ENCODE measurements around the gene KIF5C.
A peak's percentile ranks its signal among the peaks of the same experiment; 100 is the strongest.

KIF5C gene

DNA sequence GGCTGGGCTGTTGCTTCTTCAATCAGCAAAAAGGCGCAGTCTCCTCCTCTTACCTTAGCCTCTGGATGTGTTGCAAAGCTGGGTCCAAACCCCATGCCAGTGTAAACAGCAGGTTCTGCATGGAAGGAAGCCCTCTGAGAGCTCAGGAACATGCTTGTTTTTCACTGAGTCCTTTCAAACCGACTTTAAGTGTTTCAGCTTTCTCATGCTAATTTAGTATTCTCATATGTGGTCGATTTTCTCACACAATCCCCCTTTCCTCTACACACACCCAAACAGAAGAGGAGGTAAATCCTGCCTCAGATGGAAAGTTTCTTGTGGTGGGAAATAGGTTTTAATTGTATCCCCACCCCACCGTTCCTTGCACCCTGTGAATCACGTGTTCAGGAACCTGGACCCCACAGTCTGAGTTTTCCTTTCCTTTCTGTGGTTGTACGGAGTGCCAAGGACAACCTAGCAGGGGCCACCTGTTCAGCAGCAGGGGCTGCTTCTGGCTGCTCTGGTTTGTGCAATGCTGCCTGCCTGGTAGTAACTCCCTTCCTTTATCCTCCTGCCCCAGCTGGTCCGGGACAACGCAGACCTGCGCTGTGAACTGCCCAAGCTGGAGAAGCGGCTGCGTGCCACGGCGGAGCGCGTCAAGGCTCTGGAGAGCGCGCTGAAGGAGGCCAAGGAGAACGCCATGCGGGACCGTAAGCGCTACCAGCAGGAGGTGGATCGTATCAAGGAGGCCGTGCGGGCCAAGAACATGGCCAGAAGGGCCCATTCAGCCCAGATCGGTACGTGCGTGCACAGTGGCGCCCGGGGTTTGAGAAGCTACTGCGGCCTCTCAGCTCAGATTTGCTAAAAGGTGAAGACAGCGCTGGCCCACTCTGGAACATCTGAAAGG lies 134.8 kb downstream of the KIF5C start:
- DNase-seq (ENCODE audit: low read depth in 2 of 2, low spot score in 1 of 2) = no peak

GRCh38 chr2:149012545-149012944 lies 137.5 kb downstream of the KIF5C start:
- DNase-seq (ENCODE audit: low read depth in 2 of 2, low spot score in 1 of 2) = no peak

DNA sequence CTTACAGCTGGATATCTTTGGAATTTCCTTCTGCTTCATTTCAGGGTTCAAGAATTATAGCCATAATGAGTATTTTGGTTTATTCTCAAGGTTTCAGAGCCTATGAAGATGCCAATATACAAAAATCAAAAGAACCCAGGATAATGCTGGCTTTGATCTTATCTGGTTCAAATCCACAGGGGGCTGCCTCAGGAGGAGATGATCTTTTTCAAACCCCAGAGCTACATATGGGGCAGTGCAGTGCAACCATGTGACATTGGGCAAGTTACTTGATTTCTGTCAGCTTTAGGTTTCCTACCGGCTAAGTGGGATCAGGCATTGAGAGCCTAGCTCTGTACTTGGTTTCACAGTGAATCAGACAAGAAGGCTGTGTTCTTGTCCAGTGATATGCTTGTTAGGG lies 140.5 kb downstream of the KIF5C start:
- DNase-seq (ENCODE audit: low read depth in 2 of 2, low spot score in 1 of 2) = no peak

- DNase-seq (ENCODE audit: low read depth in 2 of 2, low spot score in 1 of 2) = no peak
Observed at GRCh38 chr2:149015926-149016563, 141.0 kb downstream of the KIF5C start.

GRCh38 chr2:149017116-149017985 lies 142.3 kb downstream of the KIF5C start:
- peak; percentile 36 to 51 for DNase-seq (ENCODE audit: low read depth in 2 of 2, low spot score in 1 of 2)

DNA sequence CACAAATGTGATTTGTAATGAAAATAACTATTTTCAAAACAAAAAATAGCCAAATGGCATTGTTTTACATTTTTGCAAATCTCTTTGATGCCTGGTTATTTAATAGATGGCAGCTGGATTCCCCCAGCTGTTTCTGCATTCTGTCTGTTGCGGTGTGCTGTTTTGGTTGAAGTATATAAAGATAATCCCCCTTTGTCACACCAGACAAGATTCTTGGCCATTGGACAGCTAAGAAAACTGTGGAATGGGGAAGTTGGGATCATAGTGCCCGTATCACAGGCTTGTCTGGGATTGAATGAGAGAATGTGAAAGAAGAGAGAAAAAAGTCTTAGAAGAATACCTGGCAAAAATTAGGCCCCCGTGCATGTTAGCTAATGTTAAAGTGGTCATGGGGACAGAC lies 144.0 kb downstream of the KIF5C start:
- no peak for DNase-seq (ENCODE audit: low read depth in 2 of 2, low spot score in 1 of 2)

DNA sequence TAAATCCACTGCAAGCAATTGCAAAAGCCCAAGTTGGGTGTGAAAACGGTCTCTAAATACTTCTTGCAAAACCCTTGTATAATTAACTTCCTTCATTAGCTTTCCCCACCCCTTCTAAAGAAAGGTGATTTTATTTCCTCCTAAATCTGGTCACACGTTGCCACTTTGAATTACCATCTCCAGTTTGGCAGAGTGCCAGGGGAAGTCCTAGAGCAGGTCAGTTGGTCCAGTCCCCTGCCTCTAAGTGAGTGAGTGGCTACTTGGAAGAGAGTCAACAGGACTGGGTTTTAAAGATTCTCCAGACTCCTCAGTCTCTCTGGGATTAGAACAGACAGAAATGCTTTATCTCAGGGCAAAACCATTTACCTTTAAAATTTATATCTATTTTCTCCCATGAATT lies 144.7 kb downstream of the KIF5C start:
- no peak for DNase-seq (ENCODE audit: low read depth in 2 of 2, low spot score in 1 of 2)

- DNase-seq (ENCODE audit: low read depth in 2 of 2, low spot score in 1 of 2) = no peak
Observed at GRCh38 chr2:149020432-149020851, 145.4 kb downstream of the KIF5C start.

GRCh38 chr2:149021271-149021719 lies 146.3 kb downstream of the KIF5C start:
- no peak for DNase-seq (ENCODE audit: low read depth in 2 of 2, low spot score in 1 of 2)

GRCh38 chr2:149021761-149022160 lies 146.7 kb downstream of the KIF5C start:
- no peak for DNase-seq (ENCODE audit: low read depth in 2 of 2, low spot score in 1 of 2)

GRCh38 chr2:149023091-149023490 lies 148.1 kb downstream of the KIF5C start:
- DNase-seq (ENCODE audit: low read depth in 2 of 2, low spot score in 1 of 2) = no peak

GRCh38 chr2:149027590-149028250 lies 152.7 kb downstream of the KIF5C start:
- no peak for DNase-seq (ENCODE audit: low read depth in 2 of 2, low spot score in 1 of 2)

GRCh38 chr2:149028377-149028776 lies 153.3 kb downstream of the KIF5C start:
- no peak for DNase-seq (ENCODE audit: low read depth in 2 of 2, low spot score in 1 of 2)

DNA sequence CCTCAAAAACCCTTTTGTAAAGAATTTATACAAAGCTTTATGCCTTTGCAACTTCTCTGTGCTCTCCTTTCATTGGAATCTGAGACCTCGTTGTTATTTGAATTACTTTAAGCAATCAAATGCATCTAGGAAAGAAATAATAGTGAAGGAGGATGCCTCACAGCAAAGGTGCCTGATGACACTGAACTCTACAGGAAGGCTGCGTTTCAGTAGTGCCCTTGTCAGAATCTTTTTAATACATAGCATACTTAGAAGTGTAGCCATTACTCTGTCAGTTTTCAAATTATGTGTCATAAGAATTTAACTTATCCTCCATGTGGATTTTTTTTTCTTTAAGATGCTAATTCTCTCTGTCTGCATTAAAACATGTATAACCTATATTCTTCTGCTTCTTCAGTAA lies 153.9 kb downstream of the KIF5C start:
- DNase-seq (ENCODE audit: low read depth in 2 of 2, low spot score in 1 of 2) = no peak

- no peak for DNase-seq (ENCODE audit: low read depth in 2 of 2, low spot score in 1 of 2)
Observed at GRCh38 chr2:149029307-149029965, 154.4 kb downstream of the KIF5C start.

GRCh38 chr2:149031396-149031795 lies 156.4 kb downstream of the KIF5C start:
- DNase-seq (ENCODE audit: low read depth in 2 of 2, low spot score in 1 of 2) = no peak

GRCh38 chr2:149033716-149034115 lies 158.7 kb downstream of the KIF5C start:
- DNase-seq (ENCODE audit: low read depth in 2 of 2, low spot score in 1 of 2) = no peak

DNA sequence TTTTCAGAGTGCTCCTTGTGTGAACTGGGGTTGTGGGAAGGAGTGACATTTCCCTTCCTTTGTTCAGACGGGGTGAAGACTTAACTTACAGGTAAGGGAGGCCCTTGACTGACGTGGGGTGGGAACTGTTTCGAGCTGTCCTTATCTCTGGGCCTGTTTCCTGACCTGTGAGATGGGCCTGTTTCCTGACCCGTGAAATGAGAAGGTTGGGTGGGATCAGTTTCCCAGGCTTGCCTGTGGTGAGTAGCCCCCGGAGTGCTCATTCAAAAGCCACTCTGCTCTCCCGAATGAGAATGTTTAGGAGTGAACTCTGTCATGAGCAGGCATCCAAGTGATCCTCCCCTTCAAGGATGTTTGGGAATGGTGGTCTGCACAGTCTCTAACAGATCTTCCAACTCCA lies 159.4 kb downstream of the KIF5C start:
- DNase-seq (ENCODE audit: low read depth in 2 of 2, low spot score in 1 of 2) = no peak

- DNase-seq (ENCODE audit: low read depth in 2 of 2, low spot score in 1 of 2) = no peak
Observed at GRCh38 chr2:149036507-149037293, 161.7 kb downstream of the KIF5C start.

DNA sequence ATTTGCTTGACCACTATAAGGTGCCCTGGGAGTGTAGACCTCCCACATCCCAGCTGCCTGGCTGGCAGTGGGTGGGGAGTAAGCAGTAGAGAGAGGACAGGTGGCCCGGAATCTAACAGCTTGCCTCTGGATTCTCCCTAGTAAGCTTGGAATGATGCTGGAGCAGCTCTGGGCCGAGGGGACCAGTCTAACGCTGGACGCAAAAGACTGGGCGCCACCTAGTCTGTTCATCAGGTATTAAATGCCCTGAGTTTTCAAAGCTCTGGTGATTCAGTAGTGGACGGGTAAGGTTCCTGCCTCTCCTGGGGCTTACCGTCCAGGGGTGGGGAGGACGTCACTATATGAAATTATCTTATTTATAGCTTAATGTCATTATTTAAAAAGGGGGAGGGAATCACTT lies 162.8 kb downstream of the KIF5C start:
- DNase-seq (ENCODE audit: low read depth in 2 of 2, low spot score in 1 of 2) = no peak
